Stimulated activated CD8-positive, alpha-beta memory T cell treated with anti-CD3 and anti-CD28 coated beads, Interleukin-7, amount 100 ng/mL, for 48 hours (primary cell): ENCODE data around the gene FOXO1.

Source experiments
- DNase-seq, 2 donors: peaks; one replicate each; pipeline ENCODE4 v3.0.0-alpha.2; 2020; ENCODE audit warnings: low read depth in 1 of 2; ENCODE audit errors: extremely low read depth in 1 of 2

FOXO1 gene

GRCh38 chr13:40517486-40518480 lies 148.7 kb downstream of the FOXO1 start:
- peak in 1 of 2 donors; percentile 11 for DNase-seq

DNA sequence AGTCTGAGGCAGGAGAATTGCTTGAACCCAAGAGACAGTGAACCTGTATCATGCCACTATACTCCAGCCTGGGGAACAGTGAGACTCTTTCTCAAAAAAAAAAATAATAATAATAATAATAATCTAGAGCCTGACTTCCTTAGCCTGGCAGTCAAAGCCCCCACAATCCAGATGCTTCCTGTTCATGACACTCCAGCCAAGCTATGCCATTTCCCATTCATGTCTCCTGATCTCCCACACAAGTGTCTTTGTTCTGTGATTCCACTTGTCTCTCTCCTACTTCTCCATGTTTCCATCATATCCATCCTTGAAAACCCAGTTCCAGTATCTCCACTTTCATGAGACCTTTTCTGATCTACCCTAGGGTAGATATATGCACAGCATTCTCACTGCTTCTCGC lies 150.7 kb downstream of the FOXO1 start:
- no peak for DNase-seq

DNA sequence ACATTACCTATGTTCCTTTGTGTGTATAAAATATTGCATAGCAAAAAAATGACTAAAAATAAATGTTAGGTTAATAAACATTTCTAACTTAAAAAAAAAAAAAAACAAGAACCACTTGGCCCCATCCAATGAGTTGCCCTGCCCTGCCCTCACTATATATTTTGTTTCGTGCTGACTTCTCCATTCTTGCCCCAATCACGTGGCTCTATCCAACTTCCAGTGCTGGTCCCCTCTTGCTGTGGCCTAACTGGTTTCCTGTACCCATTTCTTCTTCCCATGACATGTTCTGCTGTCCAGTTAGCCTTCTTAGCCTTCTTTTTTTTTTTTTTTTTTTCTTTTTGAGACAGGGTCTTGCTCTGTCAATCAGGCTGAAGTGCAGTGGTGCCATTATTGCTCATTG lies 151.6 kb downstream of the FOXO1 start:
- no peak for DNase-seq

- no peak for DNase-seq
Observed at GRCh38 chr13:40509876-40510275, 156.6 kb downstream of the FOXO1 start.

- DNase-seq: no peak
Observed at GRCh38 chr13:40508767-40509342, 157.6 kb downstream of the FOXO1 start.

DNA sequence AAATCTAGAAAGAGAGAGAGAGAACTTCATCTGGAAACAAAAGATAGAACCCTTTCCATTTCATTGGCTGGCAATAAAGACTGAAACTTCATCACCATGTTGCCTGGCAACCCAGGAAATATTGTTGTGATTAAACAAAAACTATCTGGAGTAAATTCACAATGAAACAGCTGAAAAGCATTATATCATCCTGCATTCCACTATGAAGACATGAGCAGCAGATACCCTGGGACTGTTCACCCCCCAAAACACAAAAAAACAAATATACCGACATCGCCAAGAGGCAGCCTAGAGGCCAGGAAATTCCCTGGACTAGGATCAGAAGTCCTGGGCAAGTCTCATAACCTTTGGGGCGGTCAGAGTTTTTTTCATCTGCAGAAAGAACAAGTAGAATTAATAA lies 158.3 kb downstream of the FOXO1 start:
- DNase-seq: no peak

DNA sequence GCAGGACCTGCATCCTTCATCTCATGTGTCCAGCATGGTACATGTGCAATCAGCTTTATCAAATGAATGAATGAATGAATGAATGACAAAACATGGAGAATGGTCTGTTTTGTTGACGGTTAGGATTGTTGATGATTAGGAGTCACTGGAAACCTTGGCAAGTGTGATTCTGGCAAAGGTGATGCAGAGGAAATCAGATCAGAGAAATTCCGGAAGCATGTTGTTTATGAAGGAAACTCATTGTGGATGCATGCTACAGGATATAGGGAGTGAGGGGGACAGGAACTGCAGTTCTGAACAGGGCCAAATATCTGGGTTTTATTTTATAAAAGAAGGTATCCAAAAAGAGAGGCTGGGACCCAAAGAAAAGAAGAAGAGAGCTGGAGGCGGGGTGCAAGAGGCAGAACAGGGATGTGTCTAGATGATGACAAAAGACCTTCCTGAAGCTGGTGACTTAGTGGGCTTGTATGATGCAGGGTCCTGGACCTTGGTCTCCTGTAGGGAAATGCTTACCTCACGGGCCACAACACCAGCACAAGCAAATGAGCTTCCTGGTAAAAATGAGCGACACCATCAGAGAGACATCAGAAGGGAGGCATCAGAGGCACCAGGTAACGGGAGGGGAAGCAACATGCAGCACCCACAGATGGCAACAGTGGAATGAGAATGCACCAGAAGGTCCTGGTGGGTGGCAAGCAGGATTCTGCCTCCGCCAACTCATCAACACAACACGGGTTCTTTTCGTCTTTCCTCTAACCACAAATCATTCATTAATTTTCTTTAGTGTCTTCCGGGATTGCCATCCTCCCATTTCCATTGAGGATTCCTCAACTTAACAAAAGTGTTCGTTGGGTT lies 159.6 kb downstream of the FOXO1 start:
- no peak for DNase-seq
